Ishikawa (cell line): ENCODE results near the gene DLST.

Experiments
- CEBPB ChIP-seq: IDR thresholded peaks from 2 replicates; pipeline ENCODE4 v1.6.1; 2012
- CREB1 ChIP-seq: IDR thresholded peaks from 2 replicates; pipeline ENCODE4 v1.6.1; 2012; ENCODE audit warnings: low read depth
- EGR1 ChIP-seq: IDR thresholded peaks from 2 replicates; pipeline ENCODE4 v1.6.1; 2012
- EP300 ChIP-seq: IDR thresholded peaks from 2 replicates; pipeline ENCODE4 v1.6.1; 2012; ENCODE audit warnings: borderline replicate concordance
- FOXM1 ChIP-seq: IDR thresholded peaks from 2 replicates; pipeline ENCODE4 v1.6.1; 2012; ENCODE audit warnings: low read depth, borderline replicate concordance
- NFIC ChIP-seq: IDR thresholded peaks from 2 replicates; pipeline ENCODE4 v1.6.1; 2012
- RAD21 ChIP-seq: IDR thresholded peaks from 2 replicates; pipeline ENCODE4 v1.6.1; 2012; ENCODE audit warnings: low read depth
- TAF1 ChIP-seq: IDR thresholded peaks from 2 replicates; pipeline ENCODE4 v1.6.1; 2012; ENCODE audit warnings: low read depth, mild to moderate bottlenecking
- TCF12 ChIP-seq: IDR thresholded peaks from 2 replicates; pipeline ENCODE4 v1.6.1; 2012; ENCODE audit warnings: low read depth
- TEAD4 ChIP-seq: IDR thresholded peaks from 2 replicates; pipeline ENCODE4 v1.6.1; 2012
- USF1 ChIP-seq: IDR thresholded peaks from 2 replicates; pipeline ENCODE4 v1.6.1; 2012
- YY1 ChIP-seq: IDR thresholded peaks from 2 replicates; pipeline ENCODE4 v1.6.1; 2012; ENCODE audit warnings: low read depth
- ZBTB7A ChIP-seq: IDR thresholded peaks from 2 replicates; pipeline ENCODE4 v1.6.1; 2012; ENCODE audit warnings: low read depth
- TF ChIP-seq, protein P1 (sequence below): IDR thresholded peaks from 2 replicates; pipeline ENCODE4 v1.6.1; 2012
- TF ChIP-seq, protein P2 (sequence below): IDR thresholded peaks from 2 replicates; pipeline ENCODE4 v1.6.1; 2012; ENCODE audit warnings: low read depth, mild to moderate bottlenecking

The DLST gene

DNA sequence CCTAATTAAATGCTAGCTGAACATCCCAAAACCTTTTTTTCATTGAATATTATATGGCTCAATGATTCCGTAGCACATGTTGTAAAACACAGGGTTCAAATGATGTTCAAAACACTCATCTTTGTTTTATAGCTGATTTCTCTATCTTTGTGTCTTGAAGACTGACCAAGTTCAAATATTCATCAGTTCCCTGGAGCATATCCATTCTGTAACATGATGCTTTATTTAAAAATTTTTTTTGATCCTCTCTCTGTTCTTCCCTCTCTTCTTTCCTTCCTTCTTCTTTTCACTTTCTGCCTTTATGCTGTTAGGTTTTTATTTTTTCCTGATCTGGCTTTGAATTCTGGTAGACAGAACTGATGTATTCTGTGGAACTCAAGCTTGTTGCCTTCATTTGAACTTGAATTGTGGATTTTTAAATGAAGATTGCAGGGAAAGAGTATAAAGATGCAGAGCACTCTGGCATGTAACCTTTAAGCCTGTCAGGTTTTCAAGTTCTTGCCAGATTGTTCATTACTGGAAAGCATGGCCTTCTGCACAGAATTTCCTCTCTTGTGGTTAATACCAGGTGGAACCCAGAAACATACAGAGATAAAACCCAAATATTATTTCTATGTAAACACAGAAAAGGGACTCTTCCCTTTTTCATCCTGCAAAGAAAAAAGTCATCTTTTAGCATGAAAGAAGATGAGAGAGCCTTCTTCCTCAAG lies 45.3 kb upstream of the DLST start:
- TF ChIP-seq TAF1 (no peak), USF1 (no peak), CEBPB (no peak), NFIC (no peak)

GRCh38 chr14:74838166-74838565 lies 43.5 kb upstream of the DLST start:
- TF ChIP-seq EGR1 (no peak), USF1 (no peak), CEBPB (no peak), CREB1 (no peak), RAD21 (no peak), EP300 (no peak), TEAD4 (no peak), NFIC (no peak), YY1 (no peak), ZBTB7A (no peak), TCF12 (no peak), TAF1 (no peak)
- TF ChIP-seq, protein P1, sequence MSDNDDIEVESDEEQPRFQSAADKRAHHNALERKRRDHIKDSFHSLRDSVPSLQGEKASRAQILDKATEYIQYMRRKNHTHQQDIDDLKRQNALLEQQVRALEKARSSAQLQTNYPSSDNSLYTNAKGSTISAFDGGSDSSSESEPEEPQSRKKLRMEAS, result no peak
- TF ChIP-seq, protein P2, sequence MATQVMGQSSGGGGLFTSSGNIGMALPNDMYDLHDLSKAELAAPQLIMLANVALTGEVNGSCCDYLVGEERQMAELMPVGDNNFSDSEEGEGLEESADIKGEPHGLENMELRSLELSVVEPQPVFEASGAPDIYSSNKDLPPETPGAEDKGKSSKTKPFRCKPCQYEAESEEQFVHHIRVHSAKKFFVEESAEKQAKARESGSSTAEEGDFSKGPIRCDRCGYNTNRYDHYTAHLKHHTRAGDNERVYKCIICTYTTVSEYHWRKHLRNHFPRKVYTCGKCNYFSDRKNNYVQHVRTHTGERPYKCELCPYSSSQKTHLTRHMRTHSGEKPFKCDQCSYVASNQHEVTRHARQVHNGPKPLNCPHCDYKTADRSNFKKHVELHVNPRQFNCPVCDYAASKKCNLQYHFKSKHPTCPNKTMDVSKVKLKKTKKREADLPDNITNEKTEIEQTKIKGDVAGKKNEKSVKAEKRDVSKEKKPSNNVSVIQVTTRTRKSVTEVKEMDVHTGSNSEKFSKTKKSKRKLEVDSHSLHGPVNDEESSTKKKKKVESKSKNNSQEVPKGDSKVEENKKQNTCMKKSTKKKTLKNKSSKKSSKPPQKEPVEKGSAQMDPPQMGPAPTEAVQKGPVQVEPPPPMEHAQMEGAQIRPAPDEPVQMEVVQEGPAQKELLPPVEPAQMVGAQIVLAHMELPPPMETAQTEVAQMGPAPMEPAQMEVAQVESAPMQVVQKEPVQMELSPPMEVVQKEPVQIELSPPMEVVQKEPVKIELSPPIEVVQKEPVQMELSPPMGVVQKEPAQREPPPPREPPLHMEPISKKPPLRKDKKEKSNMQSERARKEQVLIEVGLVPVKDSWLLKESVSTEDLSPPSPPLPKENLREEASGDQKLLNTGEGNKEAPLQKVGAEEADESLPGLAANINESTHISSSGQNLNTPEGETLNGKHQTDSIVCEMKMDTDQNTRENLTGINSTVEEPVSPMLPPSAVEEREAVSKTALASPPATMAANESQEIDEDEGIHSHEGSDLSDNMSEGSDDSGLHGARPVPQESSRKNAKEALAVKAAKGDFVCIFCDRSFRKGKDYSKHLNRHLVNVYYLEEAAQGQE, result no peak

- TF ChIP-seq RAD21 (no peak), ZBTB7A (no peak), NFIC (no peak), FOXM1 (no peak), YY1 (no peak), TAF1 (no peak), USF1 (no peak), TCF12 (no peak), CREB1 (no peak)
- TF ChIP-seq, protein P2, result no peak
- TF ChIP-seq, protein P1, result no peak
These were observed 41.1 kb upstream of the DLST start for GRCh38 chr14:74840603-74841030.

DNA sequence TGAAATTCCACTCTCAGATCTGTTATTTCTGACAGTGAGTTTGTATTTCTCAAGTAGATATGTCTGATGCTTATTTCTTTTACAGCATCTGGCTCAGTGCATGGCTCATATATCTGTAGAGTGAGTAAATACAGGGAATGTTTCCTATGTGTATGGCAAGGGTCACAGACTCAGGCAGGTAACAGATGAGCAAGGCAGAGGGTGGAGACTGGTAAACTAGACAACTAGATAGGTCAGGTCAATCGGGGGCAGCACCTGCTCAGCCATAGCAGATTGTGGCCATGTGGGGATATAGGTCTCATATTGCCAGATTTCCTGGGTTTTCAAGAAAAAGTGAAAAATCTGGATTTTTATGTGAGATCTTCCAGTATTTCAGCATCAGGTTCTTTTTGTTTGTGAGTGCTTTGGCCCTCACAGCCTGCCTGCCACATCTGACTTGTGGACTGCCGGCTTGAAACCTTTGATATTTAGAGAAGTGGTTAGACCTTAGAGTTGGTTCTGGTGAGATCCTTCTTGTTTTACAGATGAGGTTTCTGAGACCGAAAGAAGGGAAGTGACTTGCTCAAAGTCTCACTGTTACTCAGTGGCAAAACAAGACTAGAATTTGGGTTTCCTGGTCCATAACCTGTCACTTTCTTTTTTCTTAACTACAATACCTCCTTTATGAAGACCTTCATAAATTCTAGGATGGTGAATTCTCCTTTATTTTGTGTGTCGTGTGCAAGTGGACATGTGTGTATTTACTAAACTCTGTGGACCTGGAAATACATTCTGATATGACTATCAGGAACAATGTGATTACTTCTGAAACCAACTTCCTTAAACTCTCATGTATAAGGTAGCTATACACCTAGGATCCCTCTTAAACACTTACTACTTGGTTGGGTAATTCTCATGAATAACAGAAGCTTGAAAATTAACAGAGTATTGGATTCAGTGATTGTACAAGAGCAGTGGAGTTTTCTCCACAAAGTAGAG lies 40.2 kb upstream of the DLST start:
- no peak for TF ChIP-seq TAF1
- TF ChIP-seq EP300, result no peak
- TF ChIP-seq RAD21, result no peak
- TF ChIP-seq ZBTB7A, result no peak
- TF ChIP-seq NFIC, result no peak
- TF ChIP-seq TCF12, result no peak
- TF ChIP-seq, protein P2, result no peak
- no peak for TF ChIP-seq FOXM1
- TF ChIP-seq YY1, result no peak
- no peak for TF ChIP-seq EGR1
- TF ChIP-seq CEBPB, result no peak
- no peak for TF ChIP-seq CREB1
